Thyroid gland (tissue), 4 donors: ENCODE data around the gene CFAP299.

Experiments
- CTCF ChIP-seq, 6 experiments: fragments of 200-600 bp in 3 of 6; fragments of 450-650 bp in 3 of 6; sonication (generic) in 3 of 6; IDR thresholded peaks; one replicate each; pipeline ENCODE4 v1.5.1; 2016 to 2019; ENCODE audit warnings: antibody characterized with exemption in 6 of 6, mild to moderate bottlenecking in 2 of 6, inconsistent platforms in 1 of 6, moderate library complexity in 1 of 6
- POLR2A ChIP-seq, 2 donors: fragments of 450-650 bp; IDR thresholded peaks; one replicate each; pipeline ENCODE4 v1.6.1; 2017; ENCODE audit warnings: antibody characterized with exemption in 2 of 2, mild to moderate bottlenecking in 2 of 2, moderate library complexity in 1 of 2

DNA sequence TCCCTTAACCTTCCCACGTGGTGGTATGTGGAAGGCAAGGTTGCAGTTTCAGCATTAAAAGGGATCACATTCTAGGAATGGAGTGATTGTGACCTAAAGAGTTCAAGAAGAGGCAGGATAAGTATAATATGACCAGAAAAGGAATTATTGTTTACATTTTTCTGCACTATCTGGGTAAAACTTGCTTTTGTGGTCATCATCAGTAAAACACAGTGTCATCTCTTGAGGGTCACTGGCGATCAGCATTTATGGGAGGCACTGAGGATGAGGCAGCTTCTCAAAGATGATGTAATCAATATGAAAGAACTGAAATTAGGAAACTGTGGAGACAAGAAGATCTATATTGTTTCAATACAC lies 88.7 kb downstream of the CFAP299 start:
- TF ChIP-seq CTCF (IDR thresholded peaks at IDR 0.05), result no peak
- TF ChIP-seq POLR2A (IDR thresholded peaks at IDR 0.05), result no peak
